PFSK-1 (cell line): ENCODE data around the gene COLEC12.

ENCODE experiments used
- FOXP2 ChIP-seq: optimal IDR thresholded peaks from 2 replicates; pipeline ENCODE3; 2011; ENCODE audit warnings: borderline replicate concordance, control low read depth, inconsistent platforms; ENCODE audit not compliant: insufficient read depth; ENCODE audit errors: extremely low read length, extremely low read depth
- POLR2AphosphoS5 ChIP-seq: IDR thresholded peaks from 2 replicates; pipeline ENCODE4 v1.6.1; 2012; ENCODE audit warnings: low read depth, mild to moderate bottlenecking, control low read depth, low read length, moderate library complexity
- SIN3A ChIP-seq: IDR thresholded peaks from 2 replicates; pipeline ENCODE4 v1.6.1; 2012; ENCODE audit warnings: mild to moderate bottlenecking, low read length, moderate library complexity, borderline replicate concordance; ENCODE audit not compliant: insufficient read depth
- TAF1 ChIP-seq: IDR thresholded peaks from 2 replicates; pipeline ENCODE4 v1.6.1; 2012; ENCODE audit warnings: low read length, control low read depth, borderline replicate concordance; ENCODE audit not compliant: insufficient read depth
- TF ChIP-seq, protein P1 (sequence below), 2 experiments: IDR thresholded peaks; 2 replicates each; pipeline versions ENCODE4 v1.6.1 to v1.8.0; 2011 to 2012; ENCODE audit warnings: low read depth in 2 of 2, low read length in 2 of 2, control low read depth in 1 of 2, inconsistent platforms in 1 of 2, mild to moderate bottlenecking in 1 of 2, moderate library complexity in 1 of 2; ENCODE audit not compliant: insufficient read depth in 1 of 2

DNA sequence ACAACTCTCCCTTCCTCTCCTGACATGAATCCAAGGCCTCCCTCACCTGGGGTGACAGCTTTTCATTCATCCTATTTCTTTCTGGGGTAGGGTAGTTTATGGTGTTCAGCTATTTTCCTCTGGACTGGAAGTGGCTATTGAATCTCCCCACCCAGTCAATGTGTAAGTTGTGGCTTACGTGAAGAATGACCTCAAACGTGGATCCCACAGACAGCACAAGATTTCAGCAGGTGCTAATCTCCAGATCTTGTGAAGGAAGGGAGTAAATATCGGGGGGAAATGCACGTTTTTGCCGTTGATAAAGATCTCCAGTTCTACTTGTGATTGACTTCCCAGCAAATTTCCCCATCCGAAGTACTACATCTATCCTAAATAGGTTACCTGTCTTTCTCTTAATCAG is 161.3 kb downstream of the COLEC12 start:
- no peak for TF ChIP-seq TAF1
- no peak for TF ChIP-seq POLR2AphosphoS5
- TF ChIP-seq, protein P1, sequence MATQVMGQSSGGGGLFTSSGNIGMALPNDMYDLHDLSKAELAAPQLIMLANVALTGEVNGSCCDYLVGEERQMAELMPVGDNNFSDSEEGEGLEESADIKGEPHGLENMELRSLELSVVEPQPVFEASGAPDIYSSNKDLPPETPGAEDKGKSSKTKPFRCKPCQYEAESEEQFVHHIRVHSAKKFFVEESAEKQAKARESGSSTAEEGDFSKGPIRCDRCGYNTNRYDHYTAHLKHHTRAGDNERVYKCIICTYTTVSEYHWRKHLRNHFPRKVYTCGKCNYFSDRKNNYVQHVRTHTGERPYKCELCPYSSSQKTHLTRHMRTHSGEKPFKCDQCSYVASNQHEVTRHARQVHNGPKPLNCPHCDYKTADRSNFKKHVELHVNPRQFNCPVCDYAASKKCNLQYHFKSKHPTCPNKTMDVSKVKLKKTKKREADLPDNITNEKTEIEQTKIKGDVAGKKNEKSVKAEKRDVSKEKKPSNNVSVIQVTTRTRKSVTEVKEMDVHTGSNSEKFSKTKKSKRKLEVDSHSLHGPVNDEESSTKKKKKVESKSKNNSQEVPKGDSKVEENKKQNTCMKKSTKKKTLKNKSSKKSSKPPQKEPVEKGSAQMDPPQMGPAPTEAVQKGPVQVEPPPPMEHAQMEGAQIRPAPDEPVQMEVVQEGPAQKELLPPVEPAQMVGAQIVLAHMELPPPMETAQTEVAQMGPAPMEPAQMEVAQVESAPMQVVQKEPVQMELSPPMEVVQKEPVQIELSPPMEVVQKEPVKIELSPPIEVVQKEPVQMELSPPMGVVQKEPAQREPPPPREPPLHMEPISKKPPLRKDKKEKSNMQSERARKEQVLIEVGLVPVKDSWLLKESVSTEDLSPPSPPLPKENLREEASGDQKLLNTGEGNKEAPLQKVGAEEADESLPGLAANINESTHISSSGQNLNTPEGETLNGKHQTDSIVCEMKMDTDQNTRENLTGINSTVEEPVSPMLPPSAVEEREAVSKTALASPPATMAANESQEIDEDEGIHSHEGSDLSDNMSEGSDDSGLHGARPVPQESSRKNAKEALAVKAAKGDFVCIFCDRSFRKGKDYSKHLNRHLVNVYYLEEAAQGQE (IDR thresholded peaks at IDR 0.05; ENCODE audit: insufficient read depth in 1 of 2, low read depth in 2 of 2, low read length in 2 of 2) = no peak
- TF ChIP-seq SIN3A = no peak
- TF ChIP-seq FOXP2 = no peak
